ENCODE results near the gene PLPPR3.

DNA sequence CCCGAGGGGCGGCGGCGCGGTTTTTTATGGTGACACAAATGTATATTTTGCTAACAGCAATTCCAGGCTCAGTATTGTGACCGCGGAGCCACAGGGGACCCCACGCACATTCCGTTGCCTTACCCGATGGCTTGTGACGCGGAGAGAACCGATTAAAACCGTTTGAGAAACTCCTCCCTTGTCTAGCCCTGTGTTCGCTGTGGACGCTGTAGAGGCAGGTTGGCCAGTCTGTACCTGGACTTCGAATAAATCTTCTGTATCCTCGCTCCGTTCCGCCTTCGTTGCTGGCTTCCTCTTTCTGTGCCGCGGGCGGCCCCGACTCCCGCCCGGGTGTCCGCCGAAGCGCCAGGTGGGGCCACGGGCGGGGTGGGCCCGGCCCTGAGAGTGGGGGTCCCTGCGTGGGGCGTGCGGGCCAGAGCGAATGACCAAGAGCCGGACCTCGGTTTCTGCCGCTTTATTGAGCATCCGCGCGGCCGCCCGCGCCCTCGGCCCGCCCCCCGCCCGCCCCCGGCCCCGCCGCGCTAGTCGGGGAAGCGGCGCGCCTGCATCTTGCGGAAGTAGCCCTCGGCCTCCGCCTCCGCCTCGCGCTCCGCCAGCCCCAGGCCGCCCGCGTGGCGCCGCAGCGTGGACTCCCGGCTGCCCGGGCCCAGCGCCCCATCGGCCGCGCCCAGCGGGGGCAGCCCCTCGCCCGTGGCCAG lies 9.6 kb downstream of the PLPPR3 start:
- TF ChIP-seq, protein P1, sequence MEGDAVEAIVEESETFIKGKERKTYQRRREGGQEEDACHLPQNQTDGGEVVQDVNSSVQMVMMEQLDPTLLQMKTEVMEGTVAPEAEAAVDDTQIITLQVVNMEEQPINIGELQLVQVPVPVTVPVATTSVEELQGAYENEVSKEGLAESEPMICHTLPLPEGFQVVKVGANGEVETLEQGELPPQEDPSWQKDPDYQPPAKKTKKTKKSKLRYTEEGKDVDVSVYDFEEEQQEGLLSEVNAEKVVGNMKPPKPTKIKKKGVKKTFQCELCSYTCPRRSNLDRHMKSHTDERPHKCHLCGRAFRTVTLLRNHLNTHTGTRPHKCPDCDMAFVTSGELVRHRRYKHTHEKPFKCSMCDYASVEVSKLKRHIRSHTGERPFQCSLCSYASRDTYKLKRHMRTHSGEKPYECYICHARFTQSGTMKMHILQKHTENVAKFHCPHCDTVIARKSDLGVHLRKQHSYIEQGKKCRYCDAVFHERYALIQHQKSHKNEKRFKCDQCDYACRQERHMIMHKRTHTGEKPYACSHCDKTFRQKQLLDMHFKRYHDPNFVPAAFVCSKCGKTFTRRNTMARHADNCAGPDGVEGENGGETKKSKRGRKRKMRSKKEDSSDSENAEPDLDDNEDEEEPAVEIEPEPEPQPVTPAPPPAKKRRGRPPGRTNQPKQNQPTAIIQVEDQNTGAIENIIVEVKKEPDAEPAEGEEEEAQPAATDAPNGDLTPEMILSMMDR (IDR thresholded peaks at IDR 0.05 in 4 of 5, conservative IDR thresholded peaks at IDR 0.05 in 1 of 5): no peak
- no peak for TF ChIP-seq POLR2A (IDR thresholded peaks at IDR 0.05)

Measured in gastrocnemius medialis (tissue), 4 donors.